B cell (primary cell): ENCODE results near the gene VIPR2. TPM values are rescaled to one million over a fixed set of nuclear protein-coding genes. Genes with fewer than 3 reads are reported as not detected.

ENCODE experiments used
- ATAC-seq: fragments of 200-7000 bp; cut with Tn5 transposase; one replicate; pipeline ENCODE4 v1.10.0; 2021; ENCODE audit warnings: low read depth, mild to moderate bottlenecking, moderate number of reproducible peaks, moderate library complexity
- CTCF ChIA-PET: fragments of 350-600 bp; sonication (Branson Sonifier 250); formaldehyde crosslinking; loops from one replicate; lab custom pipeline; 2021; ENCODE audit warnings: antibody characterized with exemption, inconsistent platforms; lab: Charles Lee
- POLR2A ChIA-PET: fragments of 350-600 bp; sonication (Branson Sonifier 250); formaldehyde crosslinking; loops from one replicate; lab custom pipeline; 2021; ENCODE audit warnings: antibody characterized with exemption; lab: Charles Lee
- DNase-seq: peaks from one replicate; pipeline ENCODE4 v3.0.0; 2013
- H2AFZ ChIP-seq: 2 replicates; pipeline ENCODE4 v1.6.1; 2012; ENCODE audit warnings: mild to moderate bottlenecking, low read depth, low read length; ENCODE audit not compliant: insufficient read depth, poor library complexity, severe bottlenecking
- H3K27ac ChIP-seq, 2 donors: 1 replicate in 1 of 2; 2 replicates in 1 of 2; pipeline ENCODE4 v1.5.1; 2012 to 2013; ENCODE audit warnings: low read length in 2 of 2, mild to moderate bottlenecking in 2 of 2, moderate library complexity in 1 of 2
- H3K27me3 ChIP-seq, 4 experiments: fragments of 200-600 bp in 1 of 4; sonication (generic) in 1 of 4; replicated peaks in 1 of 4; 1 replicate in 2 of 4; 2 replicates in 2 of 4; pipeline versions ENCODE4 v1.6.1 to v1.7.0; 2013 to 2016; ENCODE audit warnings: low read length in 3 of 4, mild to moderate bottlenecking in 2 of 4, mixed read lengths in 1 of 4, moderate library complexity in 1 of 4; ENCODE audit not compliant: insufficient read depth in 4 of 4, control insufficient read depth in 3 of 4; ENCODE audit errors: control extremely low read depth in 1 of 4
- H3K36me3 ChIP-seq, 2 experiments: replicated peaks in 1 of 2; 1 replicate in 1 of 2; 2 replicates in 1 of 2; pipeline versions ENCODE4 v1.6.1 to v1.7.1; 2013; ENCODE audit warnings: low read length in 1 of 2; ENCODE audit not compliant: insufficient read depth in 2 of 2, control insufficient read depth in 1 of 2; ENCODE audit errors: control extremely low read depth in 1 of 2, extremely low read depth in 1 of 2
- H3K4me1 ChIP-seq, 2 donors: fragments of 200-600 bp in 1 of 2; sonication (generic) in 1 of 2; 1 replicate in 1 of 2; 2 replicates in 1 of 2; pipeline versions ENCODE4 v1.5.1 to v1.6.1; 2013 to 2017; ENCODE audit warnings: low read length in 2 of 2; ENCODE audit not compliant: control insufficient read depth in 2 of 2, insufficient read depth in 2 of 2
- H3K4me2 ChIP-seq: replicated peaks from 2 replicates; pipeline ENCODE3; 2012; ENCODE audit warnings: mild to moderate bottlenecking, low read depth, low read length; ENCODE audit not compliant: poor library complexity, severe bottlenecking
- H3K4me3 ChIP-seq, 5 experiments: fragments of 200-600 bp in 1 of 5; sonication (generic) in 1 of 5; 1 replicate in 3 of 5; 2 replicates in 2 of 5; pipeline versions ENCODE4 v1.5.1 to v1.7.0; 2011 to 2016; ENCODE audit warnings: low read length in 4 of 5, mild to moderate bottlenecking in 4 of 5, low read depth in 2 of 5, control low read depth in 1 of 5, moderate library complexity in 1 of 5; ENCODE audit not compliant: insufficient read depth in 1 of 5; ENCODE audit errors: control extremely low read depth in 1 of 5, extremely low read depth in 1 of 5
- H3K79me2 ChIP-seq: fragments of 200-600 bp; sonication (generic); one replicate; pipeline ENCODE4 v1.6.0; 2016; ENCODE audit warnings: low read length; ENCODE audit not compliant: control insufficient read depth, insufficient read depth
- H3K9ac ChIP-seq: fragments of 200-600 bp; sonication (generic); 2 replicates; pipeline ENCODE4 v1.6.1; 2017; ENCODE audit warnings: mild to moderate bottlenecking, low read length, moderate library complexity
- H3K9me3 ChIP-seq, 3 donors: one replicate each; pipeline versions ENCODE4 v1.6.1 to v1.7.1; 2013; ENCODE audit warnings: low read length in 2 of 3; ENCODE audit not compliant: control insufficient read depth in 2 of 3, insufficient read depth in 1 of 3; ENCODE audit errors: control extremely low read depth in 1 of 3
- H4K20me1 ChIP-seq: 2 replicates; pipeline ENCODE4 v1.6.0; 2012; ENCODE audit warnings: mild to moderate bottlenecking, low read length; ENCODE audit not compliant: insufficient read depth, control insufficient read depth, poor library complexity, severe bottlenecking
- H3K27ac Mint-ChIP-seq: one replicate; pipeline ENCODE4 v1.8.0; 2021; ENCODE audit warnings: mixed read lengths
- H3K27me3 Mint-ChIP-seq: one replicate; pipeline ENCODE4 v1.8.0; 2021; ENCODE audit warnings: mixed read lengths
- H3K4me1 Mint-ChIP-seq: one replicate; pipeline ENCODE4 v1.8.0; 2021; ENCODE audit warnings: mixed read lengths
- H3K4me3 Mint-ChIP-seq: one replicate; pipeline ENCODE4 v1.8.0; 2021; ENCODE audit warnings: mixed read lengths
- H3K9me3 Mint-ChIP-seq: one replicate; pipeline ENCODE4 v1.8.0; 2022; ENCODE audit warnings: mixed read lengths; ENCODE audit not compliant: insufficient read depth
- EZH2 ChIP-seq: IDR thresholded peaks from 2 replicates; pipeline ENCODE4 v1.6.1; 2012; ENCODE audit warnings: borderline replicate concordance, low read depth, mild to moderate bottlenecking, moderate library complexity, low read length; ENCODE audit not compliant: insufficient read depth, poor library complexity, severe bottlenecking
- WGBS: methylation state at CpG from one replicate; pipeline ENCODE4 v1.1.5; 2013; ENCODE audit warnings: missing lambda C conversion rate; ENCODE audit not compliant: insufficient coverage; 5-methylcytosine and 5-hydroxymethylcytosine counted together
- intact Hi-C: fragments of 100-400 bp; cut with micrococcal nuclease; formaldehyde crosslinking; loops from one replicate; pipeline ENCODE4 v1.10.0; 2022
- polyA plus RNA-seq: library from polyadenylated mRNA; depleted of rRNA; stranded (reverse); fragments of >200 nt; gene quantifications from 2 replicates; pipeline ENCODE4 v1.2.3, GENCODE V29; 2012
- total RNA-seq, 2 donors: library from RNA; stranded (reverse); fragments of 120-200 nt in 1 of 2; gene quantifications; 1 replicate in 1 of 2; 2 replicates in 1 of 2; pipeline versions ENCODE4 v1.2.3 to v1.2.4, GENCODE V29; 2013 to 2022
- TF ChIP-seq, protein P1 (sequence below): fragments of 200-600 bp; IDR thresholded peaks from one replicate; pipeline ENCODE4 v1.8.0; 2022; ENCODE audit warnings: antibody characterized with exemption, mild to moderate bottlenecking

Gene VIPR2
- total and polyA plus RNA-seq, 2 donors (not counting 1 experiment from before 2014, with no cell fraction given), result not detected

DNA sequence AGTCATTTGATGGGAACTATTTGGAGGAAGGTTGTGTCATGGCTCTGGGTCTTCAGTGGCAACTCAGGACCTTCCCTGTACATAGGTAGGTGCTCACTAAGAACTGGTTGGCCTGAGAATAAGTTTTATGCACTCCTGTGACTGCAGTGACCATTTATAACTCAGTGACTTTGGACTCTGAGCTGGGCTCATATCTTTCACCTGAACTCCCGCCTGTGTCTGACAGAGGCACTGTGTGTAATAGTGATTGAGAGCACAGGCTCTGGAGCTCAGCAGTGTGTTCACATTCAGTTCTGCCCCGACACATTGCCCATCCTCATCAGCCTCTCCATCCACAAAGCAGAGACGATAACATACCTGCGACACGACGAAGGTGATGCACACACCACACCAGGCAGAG lies 34.6 kb upstream of the VIPR2 start:
- no peaks in the 10 kb centered on the region for H3K79me2 ChIP-seq
- H3K9me3 ChIP-seq, result peaks cover 0 to 20% (median 0%) of the 10 kb centered on the region in 3 donors
- Mint-ChIP-seq H3K27me3 (no peaks in the 10 kb centered on the region), H3K9me3 (peaks cover 9% of the 10 kb centered on the region), H3K4me1 (peaks cover 4% of the 10 kb centered on the region), H3K27ac (no peak overlapping the region), H3K4me3 (no peak overlapping the region)
- H4K20me1 ChIP-seq, result no peaks in the 10 kb centered on the region
- H3K9ac ChIP-seq, result no peak overlapping the region
- no peak for DNase-seq
- ATAC-seq, result no peak
- no peak overlapping the region for H3K4me3 ChIP-seq
- WGBS, result 94% methylated on average over 6 of the region's 6 CpGs
- no peaks in the 10 kb centered on the region for H3K36me3 ChIP-seq
- ChIA-PET POLR2A (no interaction called here), CTCF (no interaction called here)
- no peak overlapping the region for H3K4me2 ChIP-seq
- TF ChIP-seq, protein P1, sequence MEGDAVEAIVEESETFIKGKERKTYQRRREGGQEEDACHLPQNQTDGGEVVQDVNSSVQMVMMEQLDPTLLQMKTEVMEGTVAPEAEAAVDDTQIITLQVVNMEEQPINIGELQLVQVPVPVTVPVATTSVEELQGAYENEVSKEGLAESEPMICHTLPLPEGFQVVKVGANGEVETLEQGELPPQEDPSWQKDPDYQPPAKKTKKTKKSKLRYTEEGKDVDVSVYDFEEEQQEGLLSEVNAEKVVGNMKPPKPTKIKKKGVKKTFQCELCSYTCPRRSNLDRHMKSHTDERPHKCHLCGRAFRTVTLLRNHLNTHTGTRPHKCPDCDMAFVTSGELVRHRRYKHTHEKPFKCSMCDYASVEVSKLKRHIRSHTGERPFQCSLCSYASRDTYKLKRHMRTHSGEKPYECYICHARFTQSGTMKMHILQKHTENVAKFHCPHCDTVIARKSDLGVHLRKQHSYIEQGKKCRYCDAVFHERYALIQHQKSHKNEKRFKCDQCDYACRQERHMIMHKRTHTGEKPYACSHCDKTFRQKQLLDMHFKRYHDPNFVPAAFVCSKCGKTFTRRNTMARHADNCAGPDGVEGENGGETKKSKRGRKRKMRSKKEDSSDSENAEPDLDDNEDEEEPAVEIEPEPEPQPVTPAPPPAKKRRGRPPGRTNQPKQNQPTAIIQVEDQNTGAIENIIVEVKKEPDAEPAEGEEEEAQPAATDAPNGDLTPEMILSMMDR, result no peak
- TF ChIP-seq EZH2, result no peak
- peaks cover 5 to 7% of the 10 kb centered on the region in 2 donors for H3K4me1 ChIP-seq
- H2AFZ ChIP-seq, result no peak overlapping the region
- H3K27ac ChIP-seq, result no peak overlapping the region
- intact Hi-C loops, result no loop called here
- no peaks in the 10 kb centered on the region for H3K27me3 ChIP-seq

DNA sequence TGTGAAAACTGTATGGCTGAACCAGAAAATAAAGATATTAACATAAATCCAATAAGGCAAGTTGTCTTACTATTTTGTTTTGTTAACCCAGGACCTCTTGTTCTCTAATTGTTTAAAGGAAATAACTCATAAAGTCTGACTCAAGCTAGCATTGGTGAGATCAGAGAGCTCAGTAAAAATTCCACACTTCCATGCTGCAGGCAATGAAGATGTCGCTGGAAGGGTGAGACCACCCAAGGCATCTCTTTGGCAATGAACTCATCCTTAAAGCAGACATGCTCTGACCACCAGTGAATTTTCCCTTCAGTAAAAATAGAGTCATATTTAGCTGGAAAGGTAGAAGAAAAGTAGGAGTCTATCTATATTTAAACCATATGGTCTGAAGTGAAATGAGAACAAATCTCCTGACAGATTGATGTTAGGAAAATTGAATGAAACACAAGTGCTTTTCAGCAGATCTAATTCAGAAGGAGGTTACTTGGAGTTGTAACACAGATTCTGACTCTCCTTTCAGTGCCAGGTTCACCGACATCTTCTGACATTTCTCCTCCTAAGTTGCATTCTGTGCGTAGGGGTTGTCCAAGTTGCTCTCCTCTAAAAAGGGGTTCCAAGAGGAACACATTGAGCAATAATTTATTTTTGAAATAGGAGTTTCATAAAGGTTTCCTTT lies 32.8 kb upstream of the VIPR2 start:
- Histone ChIP-seq H3K9ac (no peak overlapping the region), H4K20me1 (no peaks in the 10 kb centered on the region), H3K4me2 (no peak overlapping the region), H3K79me2 (no peaks in the 10 kb centered on the region), H3K36me3 (no peaks in the 10 kb centered on the region), H3K27me3 (no peaks in the 10 kb centered on the region), H3K4me1 (peaks cover 5 to 7% of the 10 kb centered on the region in 2 donors), H3K4me3 (no peak overlapping the region), H3K27ac (no peak overlapping the region), H3K9me3 (peaks cover 0 to 22% (median 0%) of the 10 kb centered on the region in 3 donors), H2AFZ (no peak overlapping the region)
- Mint-ChIP-seq H3K27ac (no peak overlapping the region), H3K4me3 (no peak overlapping the region), H3K4me1 (peaks cover 4% of the 10 kb centered on the region), H3K27me3 (no peaks in the 10 kb centered on the region), H3K9me3 (peaks cover 9% of the 10 kb centered on the region)
- DNase-seq, result no peak
- no peak for ATAC-seq
- intact Hi-C loops, result no loop called here
- ChIA-PET POLR2A (no interaction called here), CTCF (no interaction called here)
- no peak for TF ChIP-seq EZH2
- TF ChIP-seq, protein P1, result no peak
- no CpG with 5 or more reads among the region's 3 CpGs for WGBS
